ENCODE data around the gene P2RY2. TPM values are rescaled to one million over a fixed set of nuclear protein-coding genes. Genes with fewer than 3 reads are reported as not detected.

Gene P2RY2
- total RNA-seq, 1 donor from 2014 or later: 18.3 TPM

DNA sequence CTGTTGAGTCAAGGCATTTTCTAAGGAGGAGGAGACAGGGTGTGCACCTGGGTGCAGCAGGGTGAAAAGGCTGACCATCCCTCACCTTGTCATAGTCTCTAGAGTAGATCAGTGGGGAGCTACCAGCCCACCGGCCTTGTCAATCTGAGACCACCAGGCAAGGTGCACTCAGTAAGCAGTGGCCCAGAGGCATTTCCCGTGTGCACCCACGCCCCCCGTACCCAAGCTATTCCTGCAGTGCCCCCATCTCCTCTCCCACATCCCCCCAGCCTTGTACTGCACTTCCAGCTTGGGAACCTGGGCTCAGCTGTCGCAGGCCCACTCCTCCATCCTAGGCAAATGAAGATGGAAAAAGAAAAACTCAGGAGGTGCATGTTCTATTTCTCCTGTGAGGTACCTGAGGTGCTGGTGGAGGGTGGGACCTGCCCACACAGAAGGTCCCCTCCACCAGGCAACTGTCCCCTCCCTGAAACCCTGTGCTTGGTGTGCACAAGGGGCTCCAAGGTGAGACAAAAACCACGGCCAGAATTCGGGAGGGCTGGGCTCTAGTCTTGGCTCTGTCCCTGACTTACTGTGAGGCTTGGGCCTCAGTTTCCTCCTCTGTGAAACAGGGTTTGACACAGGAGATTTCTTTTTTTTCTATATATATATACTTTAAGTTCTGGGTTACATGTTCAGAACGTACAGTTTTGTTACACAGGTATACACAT, 8.4 kb downstream of the P2RY2 start:
- no peak for DNase-seq (ENCODE audit: low spot score in 2 of 2)
- H3K4me3 ChIP-seq: no peak overlapping the region
- no peak for TF ChIP-seq CTCF (IDR thresholded peaks at IDR 0.05)
- H3K9me3 ChIP-seq: no peaks in the 10 kb centered on the region
- H3K27ac ChIP-seq: no peak overlapping the region
- intact Hi-C loops (cut with DNase I): no loop called here
- no peaks in the 10 kb centered on the region for H3K36me3 ChIP-seq
- no peaks in the 10 kb centered on the region for H3K27me3 ChIP-seq
- H3K4me1 ChIP-seq: no peaks in the 10 kb centered on the region

- DNase-seq (ENCODE audit: low spot score in 2 of 2): peak; percentile 2 to 54
- Histone ChIP-seq H3K27me3 (no peaks in the 10 kb centered on the region), H3K27ac (no peak overlapping the region), H3K9me3 (no peaks in the 10 kb centered on the region), H3K36me3 (no peaks in the 10 kb centered on the region), H3K4me3 (no peak overlapping the region), H3K4me1 (no peaks in the 10 kb centered on the region)
- no peak for TF ChIP-seq CTCF (IDR thresholded peaks at IDR 0.05)
- intact Hi-C loops (cut with DNase I): no loop called here
Observed at GRCh38 chr11:73227571-73228211, 9.6 kb downstream of the P2RY2 start.

DNA sequence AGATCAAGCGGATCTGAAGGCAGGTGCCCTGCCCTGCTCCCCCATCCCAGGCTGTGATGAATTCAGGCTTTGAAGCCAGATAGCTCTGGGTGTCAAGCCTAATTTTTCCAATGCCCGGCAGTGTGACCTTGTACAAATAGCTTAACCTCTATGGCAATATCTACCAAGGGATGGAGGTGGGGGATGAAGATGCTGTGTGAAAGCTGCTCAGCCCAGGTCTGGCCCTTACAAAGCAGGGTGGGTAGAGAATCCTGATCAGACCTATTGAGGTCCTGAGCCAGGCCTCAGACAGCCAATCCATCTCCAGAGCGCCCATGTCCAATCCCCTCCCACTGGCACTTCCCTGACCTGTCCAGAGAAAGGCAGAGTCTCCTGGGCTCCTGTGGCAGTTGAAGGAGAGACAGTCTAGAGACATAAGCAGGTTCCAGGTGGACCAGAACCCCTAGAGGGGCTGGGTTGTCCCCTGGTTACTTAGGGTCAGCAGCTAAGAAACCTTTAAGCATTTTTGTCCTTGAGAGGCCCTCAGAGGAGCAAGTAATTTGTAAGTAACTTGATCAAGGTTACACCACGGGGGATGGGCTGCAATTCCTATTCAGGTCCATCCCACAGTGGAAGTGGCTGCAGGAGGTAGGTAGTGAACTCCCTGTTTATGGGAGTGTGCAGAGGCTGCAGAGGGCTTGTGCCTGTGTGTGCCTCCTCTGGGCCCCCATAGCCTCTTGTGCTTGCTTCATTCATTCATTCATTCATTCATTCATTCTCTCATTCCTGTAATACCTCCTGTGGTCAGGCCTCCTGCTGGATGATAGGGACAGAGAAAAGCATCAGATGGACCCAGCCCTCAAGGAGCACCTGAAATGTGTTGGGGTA, 10.4 kb downstream of the P2RY2 start:
- Histone ChIP-seq H3K27ac (no peak overlapping the region), H3K36me3 (no peaks in the 10 kb centered on the region), H3K27me3 (no peaks in the 10 kb centered on the region), H3K4me1 (no peaks in the 10 kb centered on the region), H3K4me3 (no peak overlapping the region), H3K9me3 (no peaks in the 10 kb centered on the region)
- no peak for TF ChIP-seq CTCF (IDR thresholded peaks at IDR 0.05)
- peak; percentile 1 to 25 for DNase-seq (ENCODE audit: low spot score in 2 of 2)
- intact Hi-C loops (cut with DNase I): no loop called here

DNA sequence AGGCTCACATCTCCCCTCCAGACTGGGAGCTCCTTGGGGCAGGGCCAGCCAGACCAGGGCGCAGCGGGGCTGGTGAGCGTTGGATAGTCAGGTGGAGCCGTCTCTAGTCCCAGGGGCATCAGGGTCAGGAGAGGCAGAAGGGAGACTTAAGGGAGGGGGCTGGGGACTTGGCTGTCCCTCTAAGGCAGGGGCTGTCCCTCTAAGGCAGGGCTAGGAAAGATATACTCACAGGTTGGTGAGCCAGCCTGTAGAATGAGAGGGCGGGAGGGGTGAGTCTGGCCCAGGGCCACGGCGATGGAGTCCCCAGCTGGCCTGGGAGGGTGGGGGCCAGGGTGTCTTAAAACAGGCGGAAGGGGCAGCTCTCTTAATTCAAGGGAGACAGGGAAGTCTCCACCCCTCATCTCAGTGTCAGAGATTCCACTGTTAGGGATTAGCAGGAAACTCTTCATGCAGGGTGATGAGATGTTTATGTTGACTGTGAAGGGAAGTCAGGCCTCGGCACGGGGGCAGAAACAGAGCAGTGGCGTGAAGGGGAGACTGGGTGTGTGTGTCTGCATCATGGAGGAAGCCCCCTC, 11.3 kb downstream of the P2RY2 start:
- no peak overlapping the region for H3K27ac ChIP-seq
- peak; percentile 6 to 56 for DNase-seq (ENCODE audit: low spot score in 2 of 2)

More for the DNA sequence above, 11.3 kb downstream of the P2RY2 start:
- no peaks in the 10 kb centered on the region for H3K9me3 ChIP-seq
- TF ChIP-seq CTCF (IDR thresholded peaks at IDR 0.05): no peak
- H3K4me3 ChIP-seq: no peak overlapping the region
- H3K4me1 ChIP-seq: no peaks in the 10 kb centered on the region
- H3K36me3 ChIP-seq: no peaks in the 10 kb centered on the region
- H3K27me3 ChIP-seq: no peaks in the 10 kb centered on the region
- intact Hi-C loops (cut with DNase I): no loop called here

Measured in ascending aorta (tissue), 2 donors.